GM13977 (cell line): ENCODE results near the gene CXCR1.

Experiments
- DNase-seq: peaks from one replicate; pipeline ENCODE4 v3.0.0; 2012; ENCODE audit warnings: low spot score
- CTCF ChIP-seq: IDR thresholded peaks from 2 replicates; pipeline ENCODE4 v1.5.1; 2012; ENCODE audit warnings: mild to moderate bottlenecking, control low read depth; ENCODE audit not compliant: insufficient read depth; ENCODE audit errors: extremely low read depth, missing control alignments
- in situ Hi-C: fragments of 300-500 bp; cut with MboI; formaldehyde crosslinking; loops from one replicate; pipeline ENCODE4 v1.12.0; 2022; ENCODE audit warnings: low sequenced_read_pairs, low pct_unique_long_range_greater_than_20kb, mixed read lengths, inconsistent platforms; ENCODE audit not compliant: unreplicated experiment

CXCR1 gene

GRCh38 chr2:218130822-218131221 is 35.9 kb downstream of the CXCR1 start:
- DNase-seq, result no peak
- TF ChIP-seq CTCF, result no peak
- in situ Hi-C loops, result no loop called here

DNA sequence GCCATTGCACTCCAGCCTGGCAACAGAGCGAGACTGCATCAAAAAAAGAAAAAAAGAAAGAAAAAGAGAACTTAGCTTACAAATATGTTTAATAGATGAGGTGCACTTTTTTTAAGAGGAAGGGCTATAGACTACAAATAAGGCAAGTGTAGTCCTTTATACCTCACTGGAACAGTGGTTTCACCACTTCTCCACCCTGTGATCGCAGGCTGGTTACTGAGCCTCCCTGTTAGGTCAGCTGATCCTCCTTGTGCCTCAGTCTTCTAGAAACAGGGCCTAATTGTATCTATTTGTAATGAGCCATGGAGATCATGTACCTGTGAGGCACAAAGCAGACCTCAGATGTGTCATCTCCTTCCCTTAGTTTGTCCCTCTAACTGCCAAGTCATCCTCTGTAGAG is 36.4 kb downstream of the CXCR1 start:
- DNase-seq, result no peak

DNA sequence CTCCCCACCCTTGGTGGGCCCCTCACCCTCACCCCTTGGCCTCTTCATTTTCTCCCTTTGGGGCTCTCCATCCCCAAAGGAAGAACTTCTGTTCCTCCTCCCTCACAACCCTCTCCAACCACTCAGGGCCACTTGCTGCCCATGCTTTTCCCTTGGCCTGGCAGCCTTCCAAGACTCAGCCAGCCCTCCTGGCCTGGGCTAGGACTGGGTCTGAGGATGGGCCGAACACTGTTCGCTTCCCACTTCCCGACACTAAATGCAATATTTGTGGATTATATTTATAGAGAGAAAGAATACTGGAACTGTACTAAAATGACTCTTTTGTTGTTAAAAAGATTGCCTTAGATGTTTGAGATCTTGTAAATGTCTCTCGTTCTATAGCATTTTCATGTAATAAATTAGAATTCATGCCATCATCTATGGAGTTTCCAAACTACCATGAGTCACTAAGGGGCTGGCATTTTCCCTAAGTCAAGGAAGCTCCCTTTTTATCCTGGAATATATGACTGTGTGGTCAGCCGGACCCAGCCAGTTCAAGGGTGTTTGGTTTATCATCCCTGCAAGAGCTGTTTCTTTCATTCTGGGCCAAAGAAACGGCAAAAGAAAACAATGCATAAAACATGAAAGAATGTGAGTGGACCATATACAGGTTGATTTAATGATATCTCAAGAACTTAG is 37.2 kb downstream of the CXCR1 start:
- in situ Hi-C loops, result no loop called here
- no peak for DNase-seq
- TF ChIP-seq CTCF, result no peak

More for the DNA sequence above, 36.4 kb downstream of the CXCR1 start:
- in situ Hi-C loops, result no loop called here
- no peak for TF ChIP-seq CTCF

DNA sequence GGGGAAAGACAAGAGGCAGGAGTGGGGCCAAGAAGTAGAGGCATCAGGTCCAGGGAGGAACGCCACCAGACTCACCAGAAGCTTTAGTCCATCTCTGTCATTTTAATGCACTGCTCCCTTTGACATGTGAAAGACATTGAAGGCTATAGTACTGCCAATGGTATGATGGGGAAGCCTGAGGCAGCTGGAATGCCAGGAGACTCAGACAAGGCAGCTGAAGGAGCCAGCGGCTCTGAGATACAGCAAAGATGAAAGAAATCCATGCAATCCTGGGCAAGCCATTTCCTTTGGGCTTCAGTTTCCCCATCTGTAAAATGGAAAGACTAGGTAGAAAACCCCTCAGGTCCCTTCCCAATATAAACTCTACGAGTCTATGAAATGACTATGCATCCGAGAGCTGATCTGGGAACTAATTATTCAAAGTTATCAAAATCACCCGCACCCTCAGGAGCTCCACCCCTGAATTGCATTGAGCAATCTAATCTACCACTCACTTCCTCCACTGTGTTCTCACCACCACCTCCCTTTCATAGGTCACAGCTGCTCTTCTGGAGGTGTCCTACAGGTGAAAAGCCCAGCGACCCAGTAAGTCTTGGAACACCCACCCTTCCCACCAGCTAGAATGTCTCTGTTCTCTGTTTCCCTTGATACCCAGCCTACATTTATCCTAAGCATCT is 37.8 kb downstream of the CXCR1 start:
- no peak for TF ChIP-seq CTCF
- in situ Hi-C loops, result no loop called here
- no peak for DNase-seq

- in situ Hi-C loops, result no loop called here
- TF ChIP-seq CTCF, result no peak
- DNase-seq, result no peak
Observed at GRCh38 chr2:218127929-218128455, 38.8 kb downstream of the CXCR1 start.

- in situ Hi-C loops, result no loop called here
- no peak for DNase-seq
- no peak for TF ChIP-seq CTCF
Observed at GRCh38 chr2:218125626-218126080, 41.1 kb downstream of the CXCR1 start, which contains the start of gene CXCR2. Gene CXCR2, plus strand, starts transcription at chr2:218126028. Its CDS starts 8,774 bp downstream, at chr2:218134802.
